ENCODE measurements around the gene EPB41L5. TPM values are rescaled to one million over a fixed set of nuclear protein-coding genes. Genes with fewer than 3 reads are reported as not detected.
"Not testable (repeated sequence)": the region's sequence is repeated elsewhere in the genome, so short reads cannot be mapped to it uniquely, and the experiment has no call there.

Gene EPB41L5
- total and polyA plus RNA-seq, 4 donors: 19.7 to 88.4 (median 30.3) TPM

DNA sequence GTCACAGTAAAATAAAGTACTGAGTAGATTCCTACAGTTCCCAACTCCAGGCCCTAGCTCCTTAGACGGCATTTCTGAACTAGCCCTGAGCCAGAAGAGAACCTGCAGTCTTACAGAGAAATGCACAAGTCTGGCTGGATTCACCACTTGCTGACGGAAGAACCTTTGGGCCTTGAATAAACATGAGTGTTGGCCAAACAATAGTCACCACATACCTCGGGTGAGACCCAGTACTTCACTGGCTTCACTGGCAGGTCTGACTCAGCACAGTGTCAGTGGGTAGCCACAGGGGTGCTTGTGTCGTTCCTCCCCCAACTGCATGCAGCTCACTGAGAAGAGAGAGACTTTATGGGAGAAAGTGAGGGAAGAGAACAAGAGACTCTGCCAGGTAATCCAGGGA, 121.4 kb downstream of the EPB41L5 start:
- no peak overlapping the region for H3K9ac ChIP-seq (ENCODE audit: low read depth in 1 of 2, low read length in 2 of 2)
- no peak overlapping the region for H3K4me3 ChIP-seq (ENCODE audit: low read depth in 1 of 3, low read length in 3 of 3)
- H3K27ac ChIP-seq (ENCODE audit: low read depth in 1 of 2, low read length in 2 of 2): no peak overlapping the region
- peaks cover 3 to 36% (median 32%) of the 10 kb centered on the region in 4 donors for H3K36me3 ChIP-seq (ENCODE audit: control insufficient read depth in 4 of 4, insufficient read depth in 3 of 4, low read depth in 1 of 4, low read length in 3 of 4)
- no peaks in the 10 kb centered on the region for H3K27me3 ChIP-seq (ENCODE audit: control insufficient read depth in 4 of 4, insufficient read depth in 4 of 4, low read length in 3 of 4)
- WGBS: 88% methylated on average over 4 of the region's 4 CpGs
- no peaks in the 10 kb centered on the region for H3K9me3 ChIP-seq (ENCODE audit: control insufficient read depth in 4 of 4, low read length in 3 of 4)
- TF ChIP-seq RXRA (IDR thresholded peaks at IDR 0.05): no peak
- H3K4me1 ChIP-seq (ENCODE audit: control insufficient read depth in 4 of 4, insufficient read depth in 4 of 4, low read length in 3 of 4): no peaks in the 10 kb centered on the region
- no peak for DNase-seq (ENCODE audit: low spot score)

DNA sequence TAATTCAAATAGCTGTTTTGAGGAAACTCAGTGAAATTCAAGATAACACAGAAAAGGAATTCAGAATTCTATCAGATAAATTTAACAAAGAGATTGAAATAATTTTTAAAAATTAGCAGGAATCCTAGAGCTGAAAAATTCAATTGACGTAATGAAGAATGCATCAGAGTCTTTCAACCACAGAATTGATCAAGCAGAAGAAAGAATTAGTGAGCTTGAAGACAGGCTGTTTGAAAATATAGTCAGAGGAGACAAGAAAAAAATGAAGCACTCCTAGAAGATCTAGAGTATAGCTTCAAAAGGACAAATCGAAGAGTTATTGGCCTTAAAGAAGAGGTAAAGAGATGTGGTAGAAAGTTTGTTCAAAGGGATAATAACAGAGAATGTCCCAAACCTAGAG, 122.1 kb downstream of the EPB41L5 start:
- 98% methylated on average over 2 of the region's 2 CpGs for WGBS
- not testable (repeated sequence) for H3K4me1 ChIP-seq (ENCODE audit: control insufficient read depth in 4 of 4, insufficient read depth in 4 of 4, low read length in 3 of 4); H3K27ac ChIP-seq (ENCODE audit: low read depth in 1 of 2, low read length in 2 of 2); DNase-seq (ENCODE audit: low spot score); H3K4me3 ChIP-seq (ENCODE audit: low read depth in 1 of 3, low read length in 3 of 3); H3K9ac ChIP-seq (ENCODE audit: low read depth in 1 of 2, low read length in 2 of 2); H3K27me3 ChIP-seq (ENCODE audit: control insufficient read depth in 4 of 4, insufficient read depth in 4 of 4, low read length in 3 of 4); H3K9me3 ChIP-seq (ENCODE audit: control insufficient read depth in 4 of 4, low read length in 3 of 4)
- peaks cover 3 to 36% (median 29%) of the 10 kb centered on the region in 4 donors for H3K36me3 ChIP-seq (ENCODE audit: control insufficient read depth in 4 of 4, insufficient read depth in 3 of 4, low read depth in 1 of 4, low read length in 3 of 4)

DNA sequence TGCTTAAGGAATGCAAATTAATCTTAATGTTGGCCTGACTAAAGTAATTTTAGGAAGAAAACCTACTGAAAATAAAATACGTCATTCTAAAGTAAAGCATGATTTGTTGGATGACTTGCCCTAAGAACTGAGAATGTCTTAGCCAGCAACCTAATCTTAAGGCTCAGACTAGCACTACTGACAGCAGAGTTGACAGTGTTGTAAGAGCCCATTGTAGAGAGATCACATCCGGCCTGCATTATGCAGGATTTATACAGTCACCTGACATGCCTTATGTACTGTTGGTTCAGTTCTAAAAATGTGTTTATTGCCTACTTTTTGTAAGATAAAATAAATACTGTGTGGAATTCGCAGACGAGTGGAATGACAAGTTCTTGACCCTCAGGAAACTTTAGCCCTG, 128.0 kb downstream of the EPB41L5 start:
- H3K27ac ChIP-seq (ENCODE audit: low read depth in 1 of 2, low read length in 2 of 2): no peak overlapping the region
- TF ChIP-seq GABPA (IDR thresholded peaks at IDR 0.05 in 1 of 2, conservative IDR thresholded peaks at IDR 0.05 in 1 of 2): no peak
- TF ChIP-seq JUND (IDR thresholded peaks at IDR 0.05): no peak
- TF ChIP-seq HNF4G (IDR thresholded peaks at IDR 0.05): no peak
- TF ChIP-seq TAF1 (conservative IDR thresholded peaks at IDR 0.05): no peak
- TF ChIP-seq, protein P1, sequence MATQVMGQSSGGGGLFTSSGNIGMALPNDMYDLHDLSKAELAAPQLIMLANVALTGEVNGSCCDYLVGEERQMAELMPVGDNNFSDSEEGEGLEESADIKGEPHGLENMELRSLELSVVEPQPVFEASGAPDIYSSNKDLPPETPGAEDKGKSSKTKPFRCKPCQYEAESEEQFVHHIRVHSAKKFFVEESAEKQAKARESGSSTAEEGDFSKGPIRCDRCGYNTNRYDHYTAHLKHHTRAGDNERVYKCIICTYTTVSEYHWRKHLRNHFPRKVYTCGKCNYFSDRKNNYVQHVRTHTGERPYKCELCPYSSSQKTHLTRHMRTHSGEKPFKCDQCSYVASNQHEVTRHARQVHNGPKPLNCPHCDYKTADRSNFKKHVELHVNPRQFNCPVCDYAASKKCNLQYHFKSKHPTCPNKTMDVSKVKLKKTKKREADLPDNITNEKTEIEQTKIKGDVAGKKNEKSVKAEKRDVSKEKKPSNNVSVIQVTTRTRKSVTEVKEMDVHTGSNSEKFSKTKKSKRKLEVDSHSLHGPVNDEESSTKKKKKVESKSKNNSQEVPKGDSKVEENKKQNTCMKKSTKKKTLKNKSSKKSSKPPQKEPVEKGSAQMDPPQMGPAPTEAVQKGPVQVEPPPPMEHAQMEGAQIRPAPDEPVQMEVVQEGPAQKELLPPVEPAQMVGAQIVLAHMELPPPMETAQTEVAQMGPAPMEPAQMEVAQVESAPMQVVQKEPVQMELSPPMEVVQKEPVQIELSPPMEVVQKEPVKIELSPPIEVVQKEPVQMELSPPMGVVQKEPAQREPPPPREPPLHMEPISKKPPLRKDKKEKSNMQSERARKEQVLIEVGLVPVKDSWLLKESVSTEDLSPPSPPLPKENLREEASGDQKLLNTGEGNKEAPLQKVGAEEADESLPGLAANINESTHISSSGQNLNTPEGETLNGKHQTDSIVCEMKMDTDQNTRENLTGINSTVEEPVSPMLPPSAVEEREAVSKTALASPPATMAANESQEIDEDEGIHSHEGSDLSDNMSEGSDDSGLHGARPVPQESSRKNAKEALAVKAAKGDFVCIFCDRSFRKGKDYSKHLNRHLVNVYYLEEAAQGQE (IDR thresholded peaks at IDR 0.05): no peak
- TF ChIP-seq, protein P2, sequence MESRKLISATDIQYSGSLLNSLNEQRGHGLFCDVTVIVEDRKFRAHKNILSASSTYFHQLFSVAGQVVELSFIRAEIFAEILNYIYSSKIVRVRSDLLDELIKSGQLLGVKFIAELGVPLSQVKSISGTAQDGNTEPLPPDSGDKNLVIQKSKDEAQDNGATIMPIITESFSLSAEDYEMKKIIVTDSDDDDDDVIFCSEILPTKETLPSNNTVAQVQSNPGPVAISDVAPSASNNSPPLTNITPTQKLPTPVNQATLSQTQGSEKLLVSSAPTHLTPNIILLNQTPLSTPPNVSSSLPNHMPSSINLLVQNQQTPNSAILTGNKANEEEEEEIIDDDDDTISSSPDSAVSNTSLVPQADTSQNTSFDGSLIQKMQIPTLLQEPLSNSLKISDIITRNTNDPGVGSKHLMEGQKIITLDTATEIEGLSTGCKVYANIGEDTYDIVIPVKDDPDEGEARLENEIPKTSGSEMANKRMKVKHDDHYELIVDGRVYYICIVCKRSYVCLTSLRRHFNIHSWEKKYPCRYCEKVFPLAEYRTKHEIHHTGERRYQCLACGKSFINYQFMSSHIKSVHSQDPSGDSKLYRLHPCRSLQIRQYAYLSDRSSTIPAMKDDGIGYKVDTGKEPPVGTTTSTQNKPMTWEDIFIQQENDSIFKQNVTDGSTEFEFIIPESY (IDR thresholded peaks at IDR 0.05): no peak
- TF ChIP-seq, protein P3, sequence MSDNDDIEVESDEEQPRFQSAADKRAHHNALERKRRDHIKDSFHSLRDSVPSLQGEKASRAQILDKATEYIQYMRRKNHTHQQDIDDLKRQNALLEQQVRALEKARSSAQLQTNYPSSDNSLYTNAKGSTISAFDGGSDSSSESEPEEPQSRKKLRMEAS (IDR thresholded peaks at IDR 0.05): no peak
- TF ChIP-seq YY1 (IDR thresholded peaks at IDR 0.05): no peak
- no peak for TF ChIP-seq RXRA (IDR thresholded peaks at IDR 0.05)
- no peak for TF ChIP-seq NR2F2 (IDR thresholded peaks at IDR 0.05)
- TF ChIP-seq EGR1 (IDR thresholded peaks at IDR 0.05; ENCODE audit: low read depth in 2 of 2): no peak
- H3K4me1 ChIP-seq (ENCODE audit: control insufficient read depth in 4 of 4, insufficient read depth in 4 of 4, low read length in 3 of 4): no peaks in the 10 kb centered on the region
- no peak for DNase-seq (ENCODE audit: low spot score)
- H3K9ac ChIP-seq (ENCODE audit: low read depth in 1 of 2, low read length in 2 of 2): no peak overlapping the region
- 91% methylated on average over 4 of the region's 4 CpGs for WGBS
- peaks cover 2 to 14% (median 10%) of the 10 kb centered on the region in 4 donors for H3K36me3 ChIP-seq (ENCODE audit: control insufficient read depth in 4 of 4, insufficient read depth in 3 of 4, low read depth in 1 of 4, low read length in 3 of 4)
- H3K4me3 ChIP-seq (ENCODE audit: low read depth in 1 of 3, low read length in 3 of 3): no peak overlapping the region
- no peaks in the 10 kb centered on the region for H3K9me3 ChIP-seq (ENCODE audit: control insufficient read depth in 4 of 4, low read length in 3 of 4)
- H3K27me3 ChIP-seq (ENCODE audit: control insufficient read depth in 4 of 4, insufficient read depth in 4 of 4, low read length in 3 of 4): no peaks in the 10 kb centered on the region

Data from liver (tissue), 9 donors.